PC-3 (cell line): Measurements from ENCODE around the gene PTPRN2. TPM values are rescaled to one million over a fixed set of nuclear protein-coding genes. Genes with fewer than 3 reads are reported as not detected.

Source experiments
- ATAC-seq: fragments of 200-7000 bp; cut with Tn5 transposase; 2 replicates; pipeline ENCODE4 v1.9.1; 2020; ENCODE audit warnings: mild to moderate bottlenecking, moderate library complexity
- BruUV-seq: library from RNA; stranded (reverse); fragments of 400-500 nt; replicated peaks from 2 replicates; lab custom pipeline; 2021; lab: Mats Ljungman, UMichigan
- CTCF ChIA-PET: fragments of 300-600 bp; sonication (Branson Sonifier 250); formaldehyde crosslinking; loops from one replicate; lab custom pipeline; 2022; ENCODE audit warnings: antibody characterized with exemption; lab: Charles Lee
- POLR2A ChIA-PET: fragments of 300-600 bp; sonication (Branson Sonifier 250); formaldehyde crosslinking; loops from one replicate; lab custom pipeline; 2022; ENCODE audit warnings: antibody characterized with exemption; ENCODE audit not compliant: unreplicated experiment; lab: Charles Lee
- DNase-seq: peaks from one replicate; pipeline ENCODE4 v3.0.0-alpha.2; 2015
- H2AFZ ChIP-seq: fragments of 300-600 bp; sonication (generic); 2 replicates; pipeline ENCODE4 v1.6.0; 2016; ENCODE audit warnings: antibody characterized with exemption, low read length
- H3F3A ChIP-seq: fragments of 300-600 bp; sonication (generic); one replicate; pipeline ENCODE4 v1.6.0; 2017; ENCODE audit warnings: antibody characterized with exemption, low read length, control low read depth, mild to moderate bottlenecking; ENCODE audit not compliant: unreplicated experiment
- H3K27ac ChIP-seq: fragments of 300-600 bp; sonication (generic); 2 replicates; pipeline ENCODE4 v1.5.1; 2016; ENCODE audit warnings: mild to moderate bottlenecking, low read length
- H3K27me3 ChIP-seq: fragments of 300-600 bp; sonication (generic); 2 replicates; pipeline ENCODE4 v1.6.1; 2016; ENCODE audit warnings: low read length, mixed read lengths
- H3K36me3 ChIP-seq: fragments of 300-600 bp; sonication (generic); 2 replicates; pipeline ENCODE4 v1.6.1; 2016; ENCODE audit warnings: low read depth, mixed run types, low read length, mixed read lengths
- H3K4me1 ChIP-seq: fragments of 300-600 bp; sonication (generic); 2 replicates; pipeline ENCODE4 v1.5.1; 2016; ENCODE audit warnings: low read length; ENCODE audit not compliant: insufficient read depth
- H3K4me2 ChIP-seq: fragments of 300-600 bp; sonication (generic); 2 replicates; pipeline ENCODE4 v1.6.0; 2016; ENCODE audit warnings: low read length
- H3K4me3 ChIP-seq: fragments of 300-600 bp; sonication (generic); 2 replicates; pipeline ENCODE4 v1.5.1; 2016; ENCODE audit warnings: mild to moderate bottlenecking, low read length, mixed read lengths
- H3K79me2 ChIP-seq: fragments of 300-600 bp; sonication (generic); 2 replicates; pipeline ENCODE4 v1.6.1; 2017; ENCODE audit warnings: low read length, mixed read lengths
- H3K9ac ChIP-seq: fragments of 300-600 bp; sonication (generic); 2 replicates; pipeline ENCODE4 v1.6.0; 2016; ENCODE audit warnings: mild to moderate bottlenecking, low read length
- H3K9me2 ChIP-seq: fragments of 300-600 bp; sonication (generic); replicated peaks from 2 replicates; pipeline ENCODE4 v1.6.1; 2016; ENCODE audit warnings: mixed run types, low read length, mixed read lengths
- H3K9me3 ChIP-seq: fragments of 300-600 bp; sonication (generic); 2 replicates; pipeline ENCODE4 v1.6.1; 2016; ENCODE audit warnings: low read length, mixed read lengths
- H4K20me1 ChIP-seq: fragments of 300-600 bp; sonication (generic); 2 replicates; pipeline ENCODE4 v1.6.1; 2016; ENCODE audit warnings: low read length, mixed read lengths
- EZH2 ChIP-seq: fragments of 300-600 bp; sonication (generic); IDR thresholded peaks from one replicate; pipeline ENCODE4 v1.6.1; 2017; ENCODE audit warnings: antibody characterized with exemption, mild to moderate bottlenecking, low read length; ENCODE audit not compliant: unreplicated experiment
- EZH2phosphoT487 ChIP-seq: fragments of 300-600 bp; sonication (generic); IDR thresholded peaks from 2 replicates; pipeline ENCODE4 v1.6.1; 2018; ENCODE audit warnings: mild to moderate bottlenecking, antibody characterized with exemption, low read length, borderline replicate concordance
- intact Hi-C: fragments of 100-400 bp; cut with micrococcal nuclease; formaldehyde crosslinking; loops from 2 replicates; pipeline ENCODE4 v1.9.0; 2023
- total RNA-seq: library from RNA; depleted of rRNA; stranded (reverse); fragments of >200 nt; gene quantifications from 2 replicates; pipeline ENCODE4 v1.2.3, GENCODE V29; 2014
- TF ChIP-seq, protein P1 (sequence below): fragments of 300-600 bp; sonication (generic); conservative IDR thresholded peaks from 2 replicates; pipeline ENCODE4 v1.5.1; 2017; ENCODE audit warnings: antibody characterized with exemption, low read depth, mild to moderate bottlenecking, low read length

PTPRN2 gene
- total RNA-seq, 1 experiment from 2014 or later = 3.2 TPM

DNA sequence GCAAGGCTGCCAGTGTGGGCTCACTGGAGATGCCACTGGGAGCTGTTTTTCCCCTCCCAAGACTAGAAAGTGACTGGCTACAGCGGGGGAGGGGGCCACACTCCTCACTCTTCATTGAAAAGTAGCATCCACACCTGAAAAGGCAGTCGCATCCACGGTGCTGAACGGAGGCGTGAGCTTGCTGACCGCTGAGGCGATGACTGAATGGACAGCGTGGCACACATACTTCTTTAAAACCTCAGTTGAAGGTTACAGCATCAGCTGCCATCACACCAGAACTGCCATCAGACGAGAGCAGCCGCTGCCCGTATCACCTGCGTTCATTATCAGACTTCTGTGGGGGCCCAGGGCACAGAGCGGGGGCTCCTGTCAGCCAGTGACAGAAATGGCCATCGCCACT lies 923.6 kb downstream of the PTPRN2 start:
- no peaks in the 10 kb centered on the region for H3K9me2 ChIP-seq
- H3K4me3 ChIP-seq = no peak overlapping the region
- ChIA-PET CTCF (no interaction called here), POLR2A (interaction anchor here (0.5 kb wide), 1 partner anchor 26 kb away, joined by 3 read pairs; no protein-coding TSS in a partner anchor)
- intact Hi-C loops = no loop called here
- DNase-seq (no peak), ATAC-seq (no peak)
- H3K27me3 ChIP-seq = no peaks in the 10 kb centered on the region
- no peaks in the 10 kb centered on the region for H3K36me3 ChIP-seq
- no TSS peak for BruUV-seq
- H3K9ac ChIP-seq = no peak overlapping the region
- H3K4me1 ChIP-seq = no peaks in the 10 kb centered on the region
- TF ChIP-seq EZH2phosphoT487 = no peak
- TF ChIP-seq EZH2 = no peak
- TF ChIP-seq, protein P1, sequence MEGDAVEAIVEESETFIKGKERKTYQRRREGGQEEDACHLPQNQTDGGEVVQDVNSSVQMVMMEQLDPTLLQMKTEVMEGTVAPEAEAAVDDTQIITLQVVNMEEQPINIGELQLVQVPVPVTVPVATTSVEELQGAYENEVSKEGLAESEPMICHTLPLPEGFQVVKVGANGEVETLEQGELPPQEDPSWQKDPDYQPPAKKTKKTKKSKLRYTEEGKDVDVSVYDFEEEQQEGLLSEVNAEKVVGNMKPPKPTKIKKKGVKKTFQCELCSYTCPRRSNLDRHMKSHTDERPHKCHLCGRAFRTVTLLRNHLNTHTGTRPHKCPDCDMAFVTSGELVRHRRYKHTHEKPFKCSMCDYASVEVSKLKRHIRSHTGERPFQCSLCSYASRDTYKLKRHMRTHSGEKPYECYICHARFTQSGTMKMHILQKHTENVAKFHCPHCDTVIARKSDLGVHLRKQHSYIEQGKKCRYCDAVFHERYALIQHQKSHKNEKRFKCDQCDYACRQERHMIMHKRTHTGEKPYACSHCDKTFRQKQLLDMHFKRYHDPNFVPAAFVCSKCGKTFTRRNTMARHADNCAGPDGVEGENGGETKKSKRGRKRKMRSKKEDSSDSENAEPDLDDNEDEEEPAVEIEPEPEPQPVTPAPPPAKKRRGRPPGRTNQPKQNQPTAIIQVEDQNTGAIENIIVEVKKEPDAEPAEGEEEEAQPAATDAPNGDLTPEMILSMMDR = no peak
- H3K4me2 ChIP-seq = no peak overlapping the region
- no peaks in the 10 kb centered on the region for H3F3A ChIP-seq
- no peaks in the 10 kb centered on the region for H4K20me1 ChIP-seq
- H3K27ac ChIP-seq = no peak overlapping the region
- H3K79me2 ChIP-seq = no peaks in the 10 kb centered on the region
- no peak overlapping the region for H2AFZ ChIP-seq
- no peaks in the 10 kb centered on the region for H3K9me3 ChIP-seq

DNA sequence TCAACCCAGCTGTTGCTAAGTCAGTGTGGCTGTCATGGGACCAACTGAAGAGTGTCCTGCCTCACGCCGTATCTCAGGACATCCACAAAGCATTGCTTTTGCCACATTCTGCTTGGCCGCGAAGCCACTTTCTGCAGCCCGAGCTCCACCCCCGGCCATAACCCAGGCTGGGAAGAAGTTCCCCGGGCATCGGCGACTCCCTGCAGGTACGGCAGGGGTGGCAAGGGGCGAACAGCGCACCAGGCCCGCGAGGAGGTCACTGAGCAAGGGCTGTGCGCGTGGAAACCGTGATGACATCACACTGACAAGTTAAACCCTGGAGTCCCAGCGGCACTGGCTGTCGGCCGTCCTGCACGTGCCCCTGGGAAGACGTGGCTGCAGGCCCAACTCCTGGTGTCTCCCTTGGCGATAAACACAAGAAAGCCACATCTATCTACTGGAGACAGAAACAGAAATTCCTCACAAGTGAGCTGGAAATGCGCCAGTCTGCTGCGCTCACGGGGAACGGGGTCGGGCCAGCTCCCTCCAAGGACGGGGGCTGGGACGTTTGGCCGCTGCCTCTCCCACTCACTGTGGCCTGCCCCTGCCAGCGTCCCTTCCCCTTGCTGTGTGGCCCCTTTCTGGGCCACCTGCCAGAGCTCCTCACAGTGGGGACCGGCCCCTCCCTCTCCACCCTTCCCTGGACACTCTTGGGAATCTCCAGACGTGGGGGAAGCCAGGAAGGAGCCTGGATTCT lies 924.5 kb downstream of the PTPRN2 start:
- Histone ChIP-seq H3K9me3 (no peaks in the 10 kb centered on the region), H3K9me2 (no peaks in the 10 kb centered on the region), H3K9ac (no peak overlapping the region), H3K27ac (no peak overlapping the region), H3K27me3 (no peaks in the 10 kb centered on the region), H3K36me3 (no peaks in the 10 kb centered on the region), H2AFZ (no peak overlapping the region), H3K79me2 (no peaks in the 10 kb centered on the region), H4K20me1 (no peaks in the 10 kb centered on the region), H3K4me1 (no peaks in the 10 kb centered on the region), H3F3A (no peaks in the 10 kb centered on the region), H3K4me3 (no peak overlapping the region), H3K4me2 (no peak overlapping the region)
- no peak for DNase-seq
- intact Hi-C loops = no loop called here
- no peak for ATAC-seq
- CTCF ChIA-PET = no interaction called here
- no TSS peak for BruUV-seq
- POLR2A ChIA-PET = no interaction called here
- no peak for TF ChIP-seq EZH2phosphoT487
- no peak for TF ChIP-seq EZH2
- TF ChIP-seq, protein P1 = no peak

DNA sequence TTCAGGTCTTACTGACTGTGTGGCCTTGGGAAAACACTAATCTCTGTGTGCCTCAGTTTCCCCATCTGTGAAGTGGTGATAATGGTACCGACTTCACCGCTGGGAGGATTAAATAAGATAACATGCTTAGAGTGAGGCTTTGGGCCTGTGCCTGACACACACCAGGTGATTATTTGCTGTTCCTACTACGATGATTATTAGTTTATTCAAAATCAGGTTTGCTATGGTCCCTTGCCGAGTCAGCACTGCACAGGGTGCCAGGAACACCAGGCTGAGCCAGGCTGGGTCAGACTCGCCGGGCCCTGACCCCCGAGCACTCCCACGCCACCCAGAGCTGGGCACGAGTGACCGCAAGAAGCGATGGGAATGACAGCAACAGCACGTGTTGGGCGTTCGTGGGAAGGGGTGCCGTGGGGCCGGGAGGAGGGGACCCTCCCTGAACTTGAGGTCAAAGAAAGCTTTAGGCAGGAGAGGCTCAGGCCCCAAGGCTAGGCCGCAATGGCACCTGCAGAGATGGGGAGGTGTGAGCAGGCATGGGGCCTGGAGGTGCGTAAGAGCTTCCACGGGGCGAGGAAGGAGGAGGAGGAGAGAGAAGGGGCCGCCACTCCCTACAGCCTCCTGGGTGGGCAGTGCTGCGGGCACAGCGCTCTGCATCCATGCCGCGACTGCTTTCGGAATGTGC lies 925.4 kb downstream of the PTPRN2 start:
- no peak overlapping the region for H3K9ac ChIP-seq
- intact Hi-C loops = no loop called here
- H3K4me3 ChIP-seq = no peak overlapping the region
- TF ChIP-seq EZH2 = no peak
- no peak overlapping the region for H3K4me2 ChIP-seq
- no peaks in the 10 kb centered on the region for H4K20me1 ChIP-seq
- ATAC-seq (no peak), DNase-seq (no peak)
- no peaks in the 10 kb centered on the region for H3K9me3 ChIP-seq
- H3K9me2 ChIP-seq = no peaks in the 10 kb centered on the region
- BruUV-seq = no TSS peak
- H2AFZ ChIP-seq = no peak overlapping the region
- H3K4me1 ChIP-seq = no peaks in the 10 kb centered on the region
- H3F3A ChIP-seq = no peaks in the 10 kb centered on the region
- H3K27me3 ChIP-seq = no peaks in the 10 kb centered on the region
- ChIA-PET CTCF (no interaction called here), POLR2A (no interaction called here)
- H3K27ac ChIP-seq = no peak overlapping the region
- no peaks in the 10 kb centered on the region for H3K79me2 ChIP-seq
- no peaks in the 10 kb centered on the region for H3K36me3 ChIP-seq
